HG03045 (cell line): ENCODE data around the gene ZDHHC13.

Experiments used
- ATAC-seq: cut with Tn5 transposase; IDR thresholded peaks from one replicate; pipeline ENCODE4 v1.9.1; 2021; ENCODE audit warnings: mild to moderate bottlenecking, moderate library complexity; ENCODE audit not compliant: unreplicated experiment

The ZDHHC13 gene

GRCh38 chr11:19163617-19164016, 46.6 kb downstream of the ZDHHC13 start:
- ATAC-seq: no peak

DNA sequence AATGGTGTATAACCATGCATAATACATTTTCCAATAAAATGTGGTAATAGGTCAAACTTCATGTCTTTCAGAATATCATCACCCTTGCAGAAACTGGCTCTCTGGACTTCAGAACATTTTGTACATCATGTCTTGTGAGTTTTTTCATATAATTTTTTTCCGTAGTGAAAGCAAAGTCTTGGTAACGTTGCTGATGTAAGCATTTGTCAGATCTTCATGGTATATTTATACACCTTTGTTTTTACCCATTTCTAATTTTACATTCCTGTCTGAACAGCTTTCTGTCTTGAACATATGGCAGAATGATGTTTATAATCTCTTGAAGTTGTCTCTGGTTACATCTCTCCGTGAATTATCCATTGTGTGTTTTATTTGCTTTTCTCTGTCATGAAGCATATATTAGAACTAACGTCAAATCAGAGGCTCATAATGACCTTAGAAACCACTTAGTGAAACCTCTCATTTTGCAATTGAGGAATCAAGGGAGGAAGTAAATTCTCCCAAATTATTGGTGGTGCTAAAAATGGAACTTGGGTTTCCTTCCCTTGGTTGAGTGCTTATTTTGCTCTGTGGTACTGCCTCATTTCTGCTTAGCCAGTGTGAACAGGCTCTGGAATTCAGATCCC, 47.4 kb downstream of the ZDHHC13 start:
- no peak for ATAC-seq

DNA sequence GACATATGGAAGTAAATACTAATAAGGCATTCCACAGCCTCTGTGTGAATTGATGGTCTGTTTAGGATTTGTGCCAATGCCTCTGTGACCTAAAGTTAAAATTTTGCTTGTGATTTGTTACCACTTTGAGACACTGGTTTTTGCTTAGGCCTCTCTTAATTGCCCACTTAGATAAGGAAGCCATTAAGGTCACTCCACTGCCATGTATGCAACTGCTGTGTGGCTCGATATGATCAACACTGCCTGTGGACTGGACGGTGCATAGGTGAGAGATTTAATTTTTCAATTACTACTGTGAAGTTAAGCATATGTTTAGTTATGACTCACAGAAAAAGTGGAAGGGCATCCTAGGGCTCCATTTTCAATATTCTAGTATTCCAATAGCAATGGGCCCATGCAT, 47.9 kb downstream of the ZDHHC13 start:
- ATAC-seq: no peak

DNA sequence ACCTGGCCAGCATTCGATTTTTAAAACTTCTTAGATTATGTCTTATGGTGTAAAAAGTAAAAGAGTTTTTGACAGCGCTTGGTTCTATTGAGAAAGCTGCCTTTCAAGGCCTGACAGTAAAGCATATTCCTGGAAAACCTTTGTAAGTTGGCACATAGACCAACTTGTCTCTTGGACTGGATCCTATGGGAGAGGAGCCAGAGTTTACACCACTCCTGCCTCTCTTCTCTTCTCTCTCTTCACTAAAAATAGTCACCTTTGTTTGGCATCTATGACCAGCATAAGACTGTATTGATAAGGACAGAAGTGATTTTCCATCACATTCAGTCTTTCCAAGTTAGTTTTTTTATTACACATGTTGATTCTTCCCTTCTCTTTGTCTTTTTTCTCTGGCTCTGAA, 51.1 kb downstream of the ZDHHC13 start:
- no peak for ATAC-seq

DNA sequence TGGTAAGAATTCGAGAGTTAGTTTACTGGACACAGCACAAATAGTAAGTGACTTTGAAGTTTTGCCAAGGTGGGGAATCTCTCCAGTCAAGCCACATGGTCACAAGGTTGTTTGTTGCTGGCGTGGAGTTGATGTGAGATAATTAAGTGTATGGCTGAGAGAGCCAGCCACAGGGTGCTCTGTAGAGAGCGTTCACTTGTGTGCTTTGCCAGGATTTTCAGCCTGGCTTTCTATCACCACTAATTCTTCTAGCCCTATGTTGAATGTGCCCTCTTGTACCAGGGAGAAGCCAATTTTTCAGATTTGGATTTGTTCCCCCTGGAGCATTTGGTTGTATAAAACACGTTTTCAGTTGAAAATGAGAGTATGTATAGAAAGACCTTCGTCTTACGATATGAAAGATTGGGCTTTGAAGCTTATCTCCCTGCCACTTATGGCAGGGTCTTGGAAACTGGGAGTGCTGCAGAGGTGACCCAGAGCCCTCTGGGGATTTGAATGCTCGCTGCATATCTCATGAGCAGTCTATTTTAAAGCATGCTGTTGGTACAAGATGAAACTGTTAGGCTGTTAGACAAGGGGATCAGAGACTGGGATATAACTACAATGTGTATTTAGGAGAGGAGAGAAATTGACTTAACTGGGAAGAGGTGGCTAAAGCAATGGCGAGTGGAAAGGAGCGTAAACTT, 56.2 kb downstream of the ZDHHC13 start:
- ATAC-seq: no peak

GRCh38 chr11:19173964-19174638, 57.1 kb downstream of the ZDHHC13 start:
- no peak for ATAC-seq

DNA sequence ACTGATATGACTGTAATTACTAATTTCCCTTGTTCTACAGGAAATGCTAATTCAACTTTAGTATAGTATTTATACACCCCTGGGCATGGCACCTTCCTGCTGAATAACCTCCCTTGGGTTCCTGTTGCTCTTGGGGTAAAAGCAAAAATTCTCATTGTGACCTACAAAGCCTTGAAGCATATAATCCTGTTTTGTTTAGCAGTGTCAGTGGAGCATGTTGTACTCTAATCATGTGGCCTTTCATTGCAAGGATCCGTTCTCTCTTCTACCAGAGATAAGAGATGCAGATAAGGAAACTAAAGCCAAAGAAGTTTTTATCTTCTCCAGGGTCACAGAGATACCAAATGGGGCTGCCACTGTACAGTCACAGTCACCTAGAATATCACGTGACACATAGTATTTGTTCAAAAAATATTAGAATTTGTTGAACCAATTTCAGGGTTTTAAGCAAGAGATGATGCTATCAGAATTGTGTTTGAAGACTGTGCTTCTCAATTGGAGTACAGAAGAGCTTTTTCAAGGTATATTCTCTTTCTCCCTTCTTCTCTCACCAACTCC, 59.7 kb downstream of the ZDHHC13 start:
- no peak for ATAC-seq

DNA sequence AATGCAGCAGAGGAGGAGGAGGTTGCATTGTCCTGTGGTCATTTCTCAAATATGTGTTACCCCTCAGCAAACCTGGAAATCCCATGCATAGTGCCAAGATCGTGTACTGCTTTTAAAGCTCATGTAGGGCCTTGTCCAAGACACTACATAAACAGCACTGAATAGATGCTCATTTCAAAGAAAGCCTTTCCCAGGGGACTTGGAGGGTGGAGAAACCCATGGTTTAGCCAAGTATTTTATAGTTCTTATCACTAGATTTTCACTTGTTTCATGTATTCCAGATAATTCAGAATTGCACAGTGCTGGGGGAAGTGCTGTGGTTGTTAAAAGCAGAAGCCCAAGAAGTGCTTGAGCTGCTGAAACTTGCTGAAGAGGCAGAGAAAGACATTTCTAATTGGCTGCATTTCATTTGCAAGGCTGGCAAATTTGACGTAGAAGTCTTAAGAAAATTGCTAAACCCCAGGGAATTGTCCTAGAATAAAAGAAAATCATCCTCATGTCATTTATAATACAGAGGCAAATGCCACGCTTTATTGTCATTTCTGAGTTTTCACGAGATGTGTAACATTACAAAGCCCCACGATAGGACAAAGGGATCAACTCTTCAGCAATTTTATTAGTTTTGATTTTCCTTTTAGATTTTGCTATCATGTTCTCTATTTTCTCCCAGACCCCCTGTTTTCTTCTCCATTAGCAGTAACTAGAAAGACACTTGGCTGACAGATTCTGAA, 64.7 kb downstream of the ZDHHC13 start:
- ATAC-seq: no peak

- no peak for ATAC-seq
Measured at GRCh38 chr11:19183646-19184045, 66.7 kb downstream of the ZDHHC13 start.

DNA sequence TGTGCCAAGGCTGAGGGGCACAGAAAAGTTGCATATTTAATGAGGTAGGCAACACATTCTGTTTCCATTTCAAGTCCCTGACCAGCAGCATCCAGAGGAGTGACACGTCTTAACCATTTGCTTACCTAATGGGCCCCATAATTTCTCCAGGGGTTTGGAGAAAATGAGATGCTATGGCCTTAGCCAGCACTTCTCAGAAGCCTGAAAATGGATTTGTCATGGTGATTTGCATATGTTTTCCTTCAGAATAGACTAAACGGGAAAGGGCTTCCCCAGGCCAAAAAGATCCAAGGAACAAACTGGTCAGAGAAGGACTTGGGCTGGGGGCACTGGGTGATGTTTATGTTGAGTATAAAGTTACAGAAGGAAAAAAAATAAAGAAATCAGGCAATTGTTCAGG, 68.1 kb downstream of the ZDHHC13 start:
- no peak for ATAC-seq

GRCh38 chr11:19185516-19186052, 68.6 kb downstream of the ZDHHC13 start:
- no peak for ATAC-seq

DNA sequence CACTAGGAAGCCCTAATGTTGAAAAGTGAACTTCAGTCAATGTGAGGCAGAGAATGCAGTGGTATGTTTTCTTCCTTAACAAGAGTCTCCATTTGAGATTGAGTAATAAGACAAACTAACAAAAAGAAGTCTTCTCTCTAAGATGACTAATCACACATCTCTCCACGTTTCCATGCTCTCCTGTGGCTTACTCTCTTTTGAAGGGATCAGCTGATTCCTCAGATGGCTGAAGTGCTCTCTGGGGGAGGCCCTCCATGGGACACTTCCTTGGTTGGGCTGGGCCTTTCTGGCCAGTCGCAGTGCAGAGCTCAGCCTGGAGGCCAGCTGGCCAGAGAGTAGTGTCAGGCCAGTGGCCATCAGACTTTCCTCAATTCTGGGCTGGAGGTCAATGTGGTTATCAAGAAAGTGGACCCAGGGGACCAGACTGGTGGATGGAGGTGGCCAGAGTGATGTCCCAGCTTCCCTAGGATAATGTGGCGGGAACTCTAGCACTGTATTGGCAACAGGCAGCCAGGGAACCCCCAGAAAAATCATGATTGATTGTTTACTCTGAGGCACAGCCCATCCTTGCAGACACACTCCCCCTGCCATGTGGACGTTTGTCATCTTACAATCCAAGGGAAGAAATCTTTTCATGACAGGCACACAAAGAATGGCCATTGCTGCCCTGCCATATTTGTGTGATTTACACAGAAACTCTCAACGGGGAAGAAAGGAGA, 70.3 kb downstream of the ZDHHC13 start:
- no peak for ATAC-seq

DNA sequence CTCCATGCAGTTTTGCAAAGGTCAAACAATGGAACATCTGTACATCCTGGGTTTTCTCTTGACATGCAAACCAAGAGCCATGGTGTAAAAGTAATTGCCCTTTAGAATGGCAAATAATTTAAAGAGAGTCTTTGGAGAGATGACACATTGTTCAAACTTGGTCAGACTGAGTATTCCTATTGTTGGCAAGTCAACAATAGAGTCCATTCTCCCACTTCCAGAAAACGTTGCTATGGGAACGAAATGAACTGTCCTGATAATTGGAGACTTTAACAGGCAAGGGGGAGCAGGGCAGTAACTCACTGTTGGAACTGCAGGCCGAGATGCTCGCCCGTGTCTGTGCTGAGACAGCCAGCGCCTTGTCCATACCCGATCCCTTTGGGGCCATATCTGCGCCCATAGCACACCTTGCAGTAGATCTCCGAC, 70.9 kb downstream of the ZDHHC13 start:
- ATAC-seq: no peak

DNA sequence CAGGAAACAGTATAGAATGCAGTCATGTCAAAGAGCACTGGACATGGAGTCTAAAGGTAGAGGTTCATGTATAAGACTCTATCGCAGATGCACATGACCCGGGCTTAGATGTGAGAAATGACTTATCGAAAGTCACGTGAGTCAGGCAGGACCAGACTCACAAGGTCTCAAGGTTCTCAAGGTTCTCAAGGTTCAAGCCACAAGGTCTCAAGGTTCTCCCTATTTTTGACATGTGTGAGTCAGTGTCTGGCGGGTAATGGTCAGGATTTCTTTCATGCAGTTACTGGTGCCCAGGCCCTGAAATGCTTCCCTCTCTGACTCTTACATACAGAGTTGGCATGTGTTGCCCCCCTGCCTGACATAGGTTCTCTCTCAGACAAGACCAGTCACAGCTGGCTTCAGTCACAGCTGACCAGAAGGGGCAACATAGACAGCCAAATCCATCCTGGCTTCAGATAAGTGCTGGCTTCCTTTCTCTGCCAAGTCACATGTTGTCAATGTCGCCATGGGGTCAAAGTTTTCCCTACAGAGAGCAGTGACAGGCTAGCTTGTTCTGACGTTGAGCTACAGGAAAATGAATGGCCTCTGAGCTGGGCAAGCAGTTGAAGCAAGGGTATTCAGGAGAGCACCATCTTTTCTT, 74.7 kb downstream of the ZDHHC13 start:
- ATAC-seq: no peak

DNA sequence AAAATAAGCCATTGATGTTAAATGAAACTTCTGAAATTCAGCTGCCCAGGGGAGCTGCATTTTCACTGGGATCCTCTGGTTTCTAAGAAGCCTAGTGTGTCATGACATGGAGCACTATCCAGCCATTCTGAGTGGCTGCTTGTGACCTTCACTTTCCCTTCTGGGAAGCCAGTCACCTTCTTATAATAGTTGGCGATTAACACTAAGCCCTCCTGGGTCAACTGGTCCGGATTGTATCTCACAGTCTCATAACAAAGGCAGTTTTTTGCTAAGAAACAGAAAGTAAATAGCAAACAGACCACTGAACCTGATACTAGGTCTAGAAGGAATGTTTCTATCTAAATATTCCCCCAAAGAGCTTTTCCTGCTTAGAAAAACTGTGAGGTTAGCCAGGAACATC, 76.9 kb downstream of the ZDHHC13 start:
- no peak for ATAC-seq

DNA sequence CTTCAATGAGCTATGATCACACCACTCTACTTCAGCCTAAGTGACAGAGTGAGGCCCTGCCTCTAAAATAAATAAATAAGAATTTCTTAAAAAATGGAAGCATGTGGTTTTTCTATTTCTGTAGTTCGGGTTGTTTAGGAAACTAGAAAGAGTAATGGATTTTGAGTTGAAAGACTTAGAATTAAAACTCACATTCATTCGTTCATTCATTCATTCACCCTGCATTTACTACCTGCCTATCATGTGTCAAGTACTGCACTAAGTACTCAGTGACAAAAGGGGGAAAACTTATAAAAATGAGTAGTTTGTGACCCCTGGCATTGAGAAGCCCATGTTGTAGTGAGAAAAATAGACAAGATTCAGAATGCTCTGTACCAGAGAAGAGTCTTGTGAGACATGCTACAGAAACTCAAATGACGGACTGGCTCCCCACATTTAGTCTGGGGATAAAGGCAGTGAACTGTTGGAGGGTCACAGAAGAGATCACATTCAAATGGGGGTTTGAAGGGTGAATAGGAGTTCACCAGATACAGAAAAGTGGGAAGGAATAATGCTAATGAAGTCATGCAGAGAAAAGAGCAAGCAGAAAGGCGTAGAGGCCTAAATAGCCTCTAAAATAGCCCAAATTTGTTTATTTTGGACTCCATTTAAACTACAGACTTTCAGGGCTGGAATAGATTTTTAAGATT, 77.8 kb downstream of the ZDHHC13 start:
- no peak for ATAC-seq

DNA sequence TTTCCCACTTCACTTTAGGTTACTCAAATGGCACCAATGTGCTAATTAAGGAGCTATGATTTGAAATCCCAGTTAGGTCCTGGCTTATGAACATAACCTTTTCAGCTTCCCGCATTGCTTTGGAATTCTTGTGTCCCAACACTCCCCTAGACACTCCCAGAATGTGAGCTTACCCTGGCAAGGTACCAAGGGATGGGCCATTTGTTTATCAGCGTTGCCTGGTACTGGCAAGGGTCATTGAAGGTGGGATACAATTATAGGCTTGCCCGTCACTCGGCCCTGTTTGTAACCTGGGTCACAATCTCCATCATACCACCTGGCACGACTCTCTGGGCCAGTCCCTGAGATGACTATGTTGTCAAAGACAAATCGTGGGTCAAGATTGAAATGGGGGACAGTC, 79.5 kb downstream of the ZDHHC13 start:
- no peak for ATAC-seq

DNA sequence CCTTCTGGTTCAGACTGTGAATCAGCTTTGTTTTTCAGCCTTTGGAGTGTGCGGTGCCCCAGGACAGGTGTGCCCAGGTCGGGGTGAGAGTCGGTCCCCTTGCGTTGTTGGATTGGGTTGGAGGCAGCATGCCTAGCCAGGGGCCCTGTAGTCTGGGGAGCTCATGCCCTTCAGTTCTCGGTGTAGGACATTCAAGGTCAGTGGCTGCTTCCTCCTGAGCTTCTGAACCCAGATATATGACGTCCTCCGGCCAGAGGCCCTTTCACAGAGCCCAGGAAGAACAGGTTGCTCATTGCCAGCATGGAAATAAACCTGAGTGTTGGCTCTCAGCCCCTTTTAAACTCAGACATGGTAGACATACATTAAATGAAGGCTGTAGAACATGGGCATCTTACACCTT, 82.1 kb downstream of the ZDHHC13 start:
- ATAC-seq: no peak

DNA sequence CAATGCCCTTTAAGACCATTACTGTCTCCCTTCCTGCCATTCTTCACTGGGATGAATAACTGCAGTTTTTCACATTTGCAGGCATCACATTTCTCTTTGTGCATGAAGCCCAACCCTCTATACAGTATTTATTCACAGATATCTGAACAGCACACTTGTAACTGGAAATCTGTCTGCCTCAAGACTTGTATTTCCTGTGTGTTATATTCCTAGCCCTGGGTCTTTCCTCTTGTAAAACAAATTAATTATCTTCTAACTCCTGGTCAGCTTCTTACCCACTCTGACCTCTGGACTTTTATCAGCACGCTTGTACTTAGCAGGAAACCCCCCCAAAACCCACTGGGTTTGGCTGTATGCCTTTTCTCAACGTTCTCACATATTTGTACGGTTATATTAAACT, 82.8 kb downstream of the ZDHHC13 start:
- ATAC-seq: no peak
